ENCODE measurements around the gene MXD3.

GRCh38 chr5:177309351-177310191 is 2.1 kb downstream of the MXD3 start:
- TF ChIP-seq POLR2A (IDR thresholded peaks at IDR 0.05; ENCODE audit: low read length) (no peak), CHD4 (IDR thresholded peaks at IDR 0.05; ENCODE audit: borderline replicate concordance) (no peak), HOXA7 (CRISPR knock-in tag; IDR thresholded peaks at IDR 0.05) (no peak), CTCF (IDR thresholded peaks at IDR 0.05) (peak; percentile 81), RCOR1 (IDR thresholded peaks at IDR 0.05; ENCODE audit: low read depth, low read length) (no peak), SMC3 (IDR thresholded peaks at IDR 0.05) (peak; percentile 63), RNF2 (IDR thresholded peaks at IDR 0.05; ENCODE audit: borderline replicate concordance, low read depth) (no peak), RAD21 (conservative IDR thresholded peaks at IDR 0.05 in 1 of 2, IDR thresholded peaks at IDR 0.05 in 1 of 2) (peak; percentile 59 to 63), EP300 (IDR thresholded peaks at IDR 0.05) (no peak), MYC (IDR thresholded peaks at IDR 0.05; ENCODE audit: borderline replicate concordance, low read length) (no peak), ZSCAN20 (CRISPR knock-in tag; IDR thresholded peaks at IDR 0.05) (no peak), GATA3 (IDR thresholded peaks at IDR 0.05; ENCODE audit: borderline replicate concordance) (no peak)
- TF ChIP-seq, protein P1, sequence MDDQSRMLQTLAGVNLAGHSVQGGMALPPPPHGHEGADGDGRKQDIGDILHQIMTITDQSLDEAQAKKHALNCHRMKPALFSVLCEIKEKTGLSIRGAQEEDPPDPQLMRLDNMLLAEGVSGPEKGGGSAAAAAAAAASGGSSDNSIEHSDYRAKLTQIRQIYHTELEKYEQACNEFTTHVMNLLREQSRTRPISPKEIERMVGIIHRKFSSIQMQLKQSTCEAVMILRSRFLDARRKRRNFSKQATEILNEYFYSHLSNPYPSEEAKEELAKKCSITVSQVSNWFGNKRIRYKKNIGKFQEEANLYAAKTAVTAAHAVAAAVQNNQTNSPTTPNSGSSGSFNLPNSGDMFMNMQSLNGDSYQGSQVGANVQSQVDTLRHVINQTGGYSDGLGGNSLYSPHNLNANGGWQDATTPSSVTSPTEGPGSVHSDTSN (IDR thresholded peaks at IDR 0.05), result no peak
- TF ChIP-seq, protein P2, sequence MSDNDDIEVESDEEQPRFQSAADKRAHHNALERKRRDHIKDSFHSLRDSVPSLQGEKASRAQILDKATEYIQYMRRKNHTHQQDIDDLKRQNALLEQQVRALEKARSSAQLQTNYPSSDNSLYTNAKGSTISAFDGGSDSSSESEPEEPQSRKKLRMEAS (IDR thresholded peaks at IDR 0.05), result no peak

All from A549 (cell line).